Neural progenitor cell (in vitro differentiated cells): ENCODE measurements around the gene TAS2R41.

ENCODE experiments used
- EZH2 ChIP-seq: fragments of 200-600 bp; sonication (generic); IDR thresholded peaks from 2 replicates; pipeline ENCODE4 v1.6.1; 2017; ENCODE audit warnings: antibody characterized with exemption, mild to moderate bottlenecking, moderate library complexity
- EZH2phosphoT487 ChIP-seq: fragments of 200-600 bp; sonication (generic); IDR thresholded peaks from 2 replicates; pipeline ENCODE4 v1.6.1; 2017; ENCODE audit warnings: antibody characterized with exemption
- TF ChIP-seq, protein P1 (sequence below): fragments of 200-600 bp; sonication (generic); IDR thresholded peaks from 2 replicates; pipeline ENCODE4 v1.5.1; 2017; ENCODE audit warnings: antibody characterized with exemption, mild to moderate bottlenecking

DNA sequence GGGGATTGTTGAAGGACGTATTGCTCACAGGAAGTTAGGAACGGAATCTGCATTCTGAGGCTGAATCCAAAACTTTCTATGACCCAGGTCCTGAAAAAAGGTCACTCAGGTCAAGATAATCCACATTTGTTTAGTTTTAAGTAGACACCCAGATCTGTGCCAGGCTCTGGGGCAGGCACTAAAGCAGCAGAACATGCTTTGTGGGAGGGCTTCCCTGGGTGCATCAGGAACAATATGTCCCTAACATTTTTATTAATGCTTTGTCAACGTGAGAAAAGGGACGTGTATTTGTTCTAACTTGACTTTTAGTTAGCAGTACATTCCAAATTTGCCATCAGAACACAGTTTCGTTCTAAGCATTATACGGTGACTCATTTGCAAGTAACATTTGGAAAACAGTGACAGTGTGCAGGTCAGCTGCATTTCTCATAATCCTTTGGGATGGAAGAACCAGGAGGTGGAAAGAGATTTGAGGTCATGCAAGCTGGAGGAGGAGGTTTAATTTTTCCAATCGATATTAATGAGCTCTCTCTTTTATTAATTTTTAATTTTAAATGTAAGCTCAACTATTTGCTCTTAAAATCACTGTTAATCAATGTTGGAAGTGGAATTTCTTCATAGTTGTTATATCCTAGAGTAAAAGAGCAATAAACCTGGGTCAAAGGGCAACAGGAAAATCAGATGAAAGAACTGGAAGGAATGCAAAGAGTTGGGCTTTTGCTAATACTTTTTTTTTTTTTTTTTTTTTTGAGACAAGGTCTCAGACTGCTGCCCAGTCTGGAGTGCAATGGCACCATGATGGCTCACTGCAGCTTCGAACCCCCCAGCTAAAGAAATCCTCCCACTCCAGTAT lies 35.0 kb downstream of the TAS2R41 start:
- TF ChIP-seq, protein P1, sequence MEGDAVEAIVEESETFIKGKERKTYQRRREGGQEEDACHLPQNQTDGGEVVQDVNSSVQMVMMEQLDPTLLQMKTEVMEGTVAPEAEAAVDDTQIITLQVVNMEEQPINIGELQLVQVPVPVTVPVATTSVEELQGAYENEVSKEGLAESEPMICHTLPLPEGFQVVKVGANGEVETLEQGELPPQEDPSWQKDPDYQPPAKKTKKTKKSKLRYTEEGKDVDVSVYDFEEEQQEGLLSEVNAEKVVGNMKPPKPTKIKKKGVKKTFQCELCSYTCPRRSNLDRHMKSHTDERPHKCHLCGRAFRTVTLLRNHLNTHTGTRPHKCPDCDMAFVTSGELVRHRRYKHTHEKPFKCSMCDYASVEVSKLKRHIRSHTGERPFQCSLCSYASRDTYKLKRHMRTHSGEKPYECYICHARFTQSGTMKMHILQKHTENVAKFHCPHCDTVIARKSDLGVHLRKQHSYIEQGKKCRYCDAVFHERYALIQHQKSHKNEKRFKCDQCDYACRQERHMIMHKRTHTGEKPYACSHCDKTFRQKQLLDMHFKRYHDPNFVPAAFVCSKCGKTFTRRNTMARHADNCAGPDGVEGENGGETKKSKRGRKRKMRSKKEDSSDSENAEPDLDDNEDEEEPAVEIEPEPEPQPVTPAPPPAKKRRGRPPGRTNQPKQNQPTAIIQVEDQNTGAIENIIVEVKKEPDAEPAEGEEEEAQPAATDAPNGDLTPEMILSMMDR, result no peak
- TF ChIP-seq EZH2 (no peak), EZH2phosphoT487 (no peak)
